Endothelial cell of umbilical vein (primary cell): ENCODE results near the gene KIF26B.

Experiments used
- CTCF ChIP-seq, 2 donors: IDR thresholded peaks; 1 replicate in 1 of 2; 2 replicates in 1 of 2; pipeline ENCODE4 v1.5.1; 2011; ENCODE audit warnings: low read length in 2 of 2, mild to moderate bottlenecking in 2 of 2, moderate library complexity in 2 of 2, control low read depth in 1 of 2, inconsistent platforms in 1 of 2, low read depth in 1 of 2; ENCODE audit not compliant: insufficient read depth in 1 of 2; ENCODE audit errors: extremely low read depth in 1 of 2
- EZH2 ChIP-seq: IDR thresholded peaks from 2 replicates; pipeline ENCODE4 v1.6.1; 2012; ENCODE audit warnings: borderline replicate concordance, low read depth, mild to moderate bottlenecking, moderate library complexity, low read length, inconsistent platforms; ENCODE audit not compliant: severe bottlenecking
- FOS ChIP-seq: IDR thresholded peaks from 2 replicates; pipeline ENCODE4 v1.6.1; 2011; ENCODE audit warnings: mild to moderate bottlenecking, low read length, moderate library complexity, borderline replicate concordance; ENCODE audit not compliant: insufficient read depth
- JUN ChIP-seq: IDR thresholded peaks from 2 replicates; pipeline ENCODE4 v1.6.1; 2011; ENCODE audit warnings: borderline replicate concordance, low read depth; ENCODE audit not compliant: insufficient read length, insufficient read depth
- MAX ChIP-seq: IDR thresholded peaks from 2 replicates; pipeline ENCODE4 v1.6.1; 2011; ENCODE audit not compliant: insufficient read depth, insufficient read length
- MYC ChIP-seq: IDR thresholded peaks from one replicate; pipeline ENCODE4 v1.6.1; 2011; ENCODE audit warnings: mild to moderate bottlenecking, low read depth, low read length
- POLR2A ChIP-seq: IDR thresholded peaks from 2 replicates; pipeline ENCODE4 v1.6.1; 2012; ENCODE audit warnings: low read depth, mild to moderate bottlenecking, control low read depth, low read length
- POLR2AphosphoS5 ChIP-seq: IDR thresholded peaks from 2 replicates; pipeline ENCODE4 v1.6.1; 2012; ENCODE audit warnings: low read depth, mild to moderate bottlenecking, control low read depth, low read length, moderate library complexity; ENCODE audit not compliant: insufficient read depth

GRCh38 chr1:245436407-245436806, 281.6 kb downstream of the KIF26B start:
- TF ChIP-seq CTCF (IDR thresholded peaks at IDR 0.05; ENCODE audit: extremely low read depth in 1 of 2, insufficient read depth in 1 of 2, low read depth in 1 of 2, low read length in 2 of 2) (no peak), POLR2A (no peak), MAX (no peak), EZH2 (no peak), JUN (no peak), MYC (no peak), FOS (no peak), POLR2AphosphoS5 (no peak)
